ENCODE results near the gene MYH16.

- no peak for TF ChIP-seq POLR2A (IDR thresholded peaks at IDR 0.05)
- TF ChIP-seq, protein P1, sequence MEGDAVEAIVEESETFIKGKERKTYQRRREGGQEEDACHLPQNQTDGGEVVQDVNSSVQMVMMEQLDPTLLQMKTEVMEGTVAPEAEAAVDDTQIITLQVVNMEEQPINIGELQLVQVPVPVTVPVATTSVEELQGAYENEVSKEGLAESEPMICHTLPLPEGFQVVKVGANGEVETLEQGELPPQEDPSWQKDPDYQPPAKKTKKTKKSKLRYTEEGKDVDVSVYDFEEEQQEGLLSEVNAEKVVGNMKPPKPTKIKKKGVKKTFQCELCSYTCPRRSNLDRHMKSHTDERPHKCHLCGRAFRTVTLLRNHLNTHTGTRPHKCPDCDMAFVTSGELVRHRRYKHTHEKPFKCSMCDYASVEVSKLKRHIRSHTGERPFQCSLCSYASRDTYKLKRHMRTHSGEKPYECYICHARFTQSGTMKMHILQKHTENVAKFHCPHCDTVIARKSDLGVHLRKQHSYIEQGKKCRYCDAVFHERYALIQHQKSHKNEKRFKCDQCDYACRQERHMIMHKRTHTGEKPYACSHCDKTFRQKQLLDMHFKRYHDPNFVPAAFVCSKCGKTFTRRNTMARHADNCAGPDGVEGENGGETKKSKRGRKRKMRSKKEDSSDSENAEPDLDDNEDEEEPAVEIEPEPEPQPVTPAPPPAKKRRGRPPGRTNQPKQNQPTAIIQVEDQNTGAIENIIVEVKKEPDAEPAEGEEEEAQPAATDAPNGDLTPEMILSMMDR (IDR thresholded peaks at IDR 0.05), result no peak
Observed at GRCh38 chr7:99309111-99309510, 36.5 kb downstream of the MYH16 start.

Measured in testis (tissue), 2 donors.